ENCODE measurements around the gene POLR3E.
A peak's percentile ranks its signal among the peaks of the same experiment; 100 is the strongest.

The POLR3E gene

DNA sequence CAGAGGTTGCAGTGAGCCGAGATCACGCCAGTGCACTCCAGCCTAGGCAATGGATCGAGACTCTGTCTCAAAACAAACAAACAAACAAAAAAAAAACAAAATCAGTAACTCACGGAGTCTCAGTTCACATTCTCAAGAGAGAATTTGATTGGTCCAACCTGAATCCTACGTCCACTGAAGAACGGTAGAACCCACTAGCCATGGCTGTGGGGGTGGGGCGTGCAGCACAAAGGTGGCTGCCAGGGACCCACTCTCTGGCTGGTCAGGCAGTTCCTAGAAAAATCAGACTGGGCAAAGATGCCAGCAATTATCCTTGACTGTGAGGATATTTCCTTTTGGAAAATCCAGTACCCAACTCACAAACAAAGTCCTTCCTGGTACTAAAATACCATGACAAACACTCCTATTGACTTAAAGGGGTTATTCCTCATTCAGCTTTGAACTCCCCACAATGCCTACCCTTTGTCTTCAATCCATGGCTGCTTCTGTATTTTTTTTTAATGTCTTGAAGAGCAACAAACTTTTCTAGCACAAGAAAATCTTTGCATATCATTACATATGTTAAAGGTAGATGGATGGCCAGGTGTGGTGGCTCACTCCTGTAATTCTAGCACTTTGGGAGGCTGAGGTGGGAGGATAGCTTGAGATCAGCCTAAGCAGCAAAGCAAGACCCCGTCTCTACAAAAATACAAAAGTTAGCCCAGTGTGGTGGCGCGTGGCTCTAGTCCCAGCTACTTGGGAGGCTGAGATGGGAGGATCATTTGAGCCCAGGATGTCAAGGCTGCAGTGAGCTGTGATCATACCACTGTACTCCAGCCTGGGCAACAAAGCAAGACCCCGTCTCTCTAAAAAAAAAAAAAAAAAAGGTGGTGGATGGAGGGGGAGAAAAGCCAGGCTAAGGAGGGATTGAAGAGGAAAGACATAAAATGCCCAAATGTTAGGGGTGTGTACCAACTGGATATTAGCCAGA is 3.8 kb upstream of the POLR3E start:
- no peaks in the 10 kb centered on the region for H4K20me1 ChIP-seq (ENCODE audit: low read depth, low read length)
- H3K9ac ChIP-seq (ENCODE audit: low read length): no peak overlapping the region
- H3K9me2 ChIP-seq (replicated peaks; ENCODE audit: insufficient read depth, low read length): no peaks in the 10 kb centered on the region
- no peaks in the 10 kb centered on the region for H3K36me3 ChIP-seq (ENCODE audit: low read length)
- H3K79me2 ChIP-seq (ENCODE audit: insufficient read depth, low read length): peaks cover 12% of the 10 kb centered on the region
- no peak overlapping the region for H3K4me3 ChIP-seq (ENCODE audit: insufficient read depth, low read length, poor library complexity, severe bottlenecking)
- no peak overlapping the region for H3K4me2 ChIP-seq (ENCODE audit: low read depth, low read length, poor library complexity, severe bottlenecking)
- H3K27me3 ChIP-seq (ENCODE audit: low read length): no peaks in the 10 kb centered on the region
- H2AFZ ChIP-seq (ENCODE audit: low read depth, low read length, severe bottlenecking): no peak overlapping the region
- TF ChIP-seq EZH2phosphoT487 (conservative IDR thresholded peaks at IDR 0.05; ENCODE audit: low read length) (no peak), CTCF (IDR thresholded peaks at IDR 0.05; ENCODE audit: insufficient read depth, low read length, poor library complexity, severe bottlenecking) (no peak)
- H3K9me3 ChIP-seq (ENCODE audit: insufficient read depth, low read length): no peaks in the 10 kb centered on the region
- H3F3A ChIP-seq (ENCODE audit: insufficient read depth): peaks cover 6% of the 10 kb centered on the region; the same call in 1 of the 2 replicates
- no peak overlapping the region for H3K27ac ChIP-seq (ENCODE audit: low read depth, low read length)

DNA sequence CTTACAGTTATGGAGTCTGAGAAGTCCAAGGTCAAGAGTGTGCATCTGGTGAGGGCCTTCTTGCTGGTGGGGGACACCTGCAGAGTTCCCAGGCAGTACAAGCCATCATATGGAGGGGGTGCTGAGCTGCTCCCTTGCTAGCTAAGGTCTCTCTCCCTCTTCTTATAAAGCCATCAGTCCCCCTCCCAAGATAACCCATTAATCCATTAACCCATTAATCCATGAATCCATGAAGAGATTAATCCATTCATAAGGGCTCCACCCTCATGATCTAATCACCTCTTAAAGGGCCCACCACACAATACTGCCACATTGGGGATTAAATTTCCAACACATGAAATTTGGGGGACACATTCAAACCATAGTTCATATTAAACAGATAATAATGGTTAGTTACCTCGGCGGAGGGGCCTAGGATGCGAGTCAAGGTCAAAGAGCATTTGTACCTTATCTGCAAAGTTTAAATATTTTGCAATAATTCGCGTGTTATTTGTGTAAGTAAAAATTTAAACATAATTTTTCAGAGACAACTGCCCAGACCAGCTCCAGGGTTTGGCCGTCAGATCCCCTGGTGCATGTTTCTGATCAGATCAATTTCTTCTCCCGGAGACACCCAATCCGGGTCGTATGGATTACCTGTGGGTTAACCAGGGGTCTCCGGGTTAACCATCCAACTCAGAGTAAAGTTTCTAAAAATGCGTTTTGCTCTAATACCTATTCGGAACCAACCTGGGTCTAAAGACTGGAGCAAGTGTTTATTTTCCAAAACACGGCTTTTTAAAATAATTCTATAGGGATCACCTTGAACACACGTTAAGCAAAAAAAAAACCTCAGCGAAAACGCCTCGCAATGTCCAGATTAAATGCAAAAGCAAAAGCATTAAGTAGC is 740 bp upstream of the POLR3E start:
- Histone ChIP-seq H3K9me3 (ENCODE audit: insufficient read depth, low read length) (no peaks in the 10 kb centered on the region), H3K27ac (ENCODE audit: low read depth, low read length) (no peak overlapping the region), H3K4me3 (ENCODE audit: insufficient read depth, low read length, poor library complexity, severe bottlenecking) (peak overlapping the region; percentile 65), H4K20me1 (ENCODE audit: low read depth, low read length) (peaks cover 9% of the 10 kb centered on the region; the same call in 1 of the 2 replicates), H3K9ac (ENCODE audit: low read length) (peak overlapping the region; percentile 61), H3K4me2 (ENCODE audit: low read depth, low read length, poor library complexity, severe bottlenecking) (peak overlapping the region; percentile 95), H3K27me3 (ENCODE audit: low read length) (no peaks in the 10 kb centered on the region), H3K9me2 (replicated peaks; ENCODE audit: insufficient read depth, low read length) (no peaks in the 10 kb centered on the region), H2AFZ (ENCODE audit: low read depth, low read length, severe bottlenecking) (peak overlapping the region; percentile 99), H3K36me3 (ENCODE audit: low read length) (no peaks in the 10 kb centered on the region), H3K79me2 (ENCODE audit: insufficient read depth, low read length) (peaks cover 41% of the 10 kb centered on the region), H3F3A (ENCODE audit: insufficient read depth) (peaks cover 14% of the 10 kb centered on the region; the same call in 1 of the 2 replicates)
- TF ChIP-seq CTCF (IDR thresholded peaks at IDR 0.05; ENCODE audit: insufficient read depth, low read length, poor library complexity, severe bottlenecking) (no peak), EZH2phosphoT487 (conservative IDR thresholded peaks at IDR 0.05; ENCODE audit: low read length) (no peak)

- Histone ChIP-seq H3K9me3 (ENCODE audit: insufficient read depth, low read length) (no peaks in the 10 kb centered on the region), H4K20me1 (ENCODE audit: low read depth, low read length) (peaks cover 9% of the 10 kb centered on the region; the same call in 1 of the 2 replicates), H3K27me3 (ENCODE audit: low read length) (no peaks in the 10 kb centered on the region), H3K79me2 (ENCODE audit: insufficient read depth, low read length) (peaks cover 57% of the 10 kb centered on the region), H3F3A (ENCODE audit: insufficient read depth) (peaks cover 14% of the 10 kb centered on the region; the same call in 1 of the 2 replicates), H3K9ac (ENCODE audit: low read length) (peak overlapping the region; percentile 97), H2AFZ (ENCODE audit: low read depth, low read length, severe bottlenecking) (peak overlapping the region; percentile 77), H3K36me3 (ENCODE audit: low read length) (no peaks in the 10 kb centered on the region), H3K27ac (ENCODE audit: low read depth, low read length) (peak overlapping the region; percentile 78), H3K9me2 (replicated peaks; ENCODE audit: insufficient read depth, low read length) (no peaks in the 10 kb centered on the region), H3K4me3 (ENCODE audit: insufficient read depth, low read length, poor library complexity, severe bottlenecking) (peak overlapping the region; percentile 92), H3K4me2 (ENCODE audit: low read depth, low read length, poor library complexity, severe bottlenecking) (peak overlapping the region; percentile 86)
- no peak for TF ChIP-seq CTCF (IDR thresholded peaks at IDR 0.05; ENCODE audit: insufficient read depth, low read length, poor library complexity, severe bottlenecking)
- TF ChIP-seq EZH2phosphoT487 (conservative IDR thresholded peaks at IDR 0.05; ENCODE audit: low read length): no peak
These were observed 893 bp downstream of the POLR3E start for GRCh38 chr16:22297871-22298733.

Measured in SU-DHL-6 (cell line).